NT2/D1 (cell line): ENCODE data around the gene RGS14.
A peak's percentile ranks its signal among the peaks of the same experiment; 100 is the strongest.
"Not testable (repeated sequence)": the region's sequence is repeated elsewhere in the genome, so short reads cannot be mapped to it uniquely, and the experiment has no call there.

Experiments used
- DNase-seq: peaks from one replicate; pipeline ENCODE4 v3.0.0-alpha.2; 2011; ENCODE audit warnings: low read depth, low spot score
- H3K27me3 ChIP-seq: 2 replicates; pipeline ENCODE4 v1.6.0; 2011; ENCODE audit warnings: mild to moderate bottlenecking; ENCODE audit not compliant: insufficient read length, insufficient read depth
- H3K36me3 ChIP-seq: 2 replicates; pipeline ENCODE4 v1.6.1; 2011; ENCODE audit warnings: mild to moderate bottlenecking, low read length, mixed read lengths; ENCODE audit not compliant: insufficient read depth, insufficient read length
- H3K4me1 ChIP-seq: 2 replicates; pipeline ENCODE4 v1.5.1; 2011; ENCODE audit not compliant: insufficient read depth, insufficient read length
- H3K4me3 ChIP-seq: 2 replicates; pipeline ENCODE4 v1.5.1; 2011; ENCODE audit warnings: low read depth; ENCODE audit not compliant: insufficient read length
- H3K9ac ChIP-seq: 2 replicates; pipeline ENCODE4 v1.6.0; 2011; ENCODE audit warnings: low read depth; ENCODE audit not compliant: insufficient read length
- H3K9me3 ChIP-seq: 2 replicates; pipeline ENCODE4 v1.5.1; 2011; ENCODE audit warnings: mild to moderate bottlenecking, low read length; ENCODE audit not compliant: insufficient read depth
- SUZ12 ChIP-seq: IDR thresholded peaks from 2 replicates; pipeline ENCODE4 v1.6.1; 2011; ENCODE audit not compliant: insufficient read length, insufficient read depth; ENCODE audit errors: extremely low read depth
- YY1 ChIP-seq: IDR thresholded peaks from 2 replicates; pipeline ENCODE4 v1.6.1; 2011; ENCODE audit not compliant: insufficient read length, insufficient read depth
- ZNF274 ChIP-seq: IDR thresholded peaks from 2 replicates; pipeline ENCODE4 v1.6.1; 2011; ENCODE audit warnings: mild to moderate bottlenecking, low read depth, low read length

The RGS14 gene

DNA sequence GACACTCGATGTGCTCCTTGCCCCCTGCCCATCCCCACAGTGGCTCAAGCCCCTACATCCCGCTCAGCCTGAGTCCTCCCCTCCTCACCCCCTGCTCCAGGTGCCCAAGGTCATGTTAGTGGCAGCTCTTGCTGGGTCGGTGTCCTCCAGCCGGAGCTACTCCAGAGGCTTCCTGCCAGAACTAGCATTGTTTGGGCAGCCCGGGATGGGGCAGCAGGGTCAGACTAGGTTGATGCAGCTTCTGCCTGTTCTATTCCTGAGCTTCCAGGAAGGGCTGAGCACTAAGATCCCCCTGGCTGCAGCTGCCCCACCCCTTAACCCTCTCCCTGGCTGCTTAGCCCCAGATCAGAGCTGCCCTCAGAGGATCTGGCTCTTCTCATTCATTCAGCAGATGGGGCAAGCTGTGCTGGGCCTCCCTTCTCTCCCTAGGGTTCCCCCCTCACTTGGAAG lies 671 bp downstream of the RGS14 start:
- H3K27me3 ChIP-seq, result peaks cover 11% of the 10 kb centered on the region
- H3K9ac ChIP-seq, result peak overlapping the region; percentile 32
- no peak for DNase-seq
- no peaks in the 10 kb centered on the region for H3K36me3 ChIP-seq
- H3K9me3 ChIP-seq, result peaks cover 6% of the 10 kb centered on the region; the same call in 1 of the 2 replicates
- TF ChIP-seq YY1 (no peak), ZNF274 (no peak), SUZ12 (no peak)
- peaks cover 8% of the 10 kb centered on the region for H3K4me1 ChIP-seq
- H3K4me3 ChIP-seq, result no peak overlapping the region

DNA sequence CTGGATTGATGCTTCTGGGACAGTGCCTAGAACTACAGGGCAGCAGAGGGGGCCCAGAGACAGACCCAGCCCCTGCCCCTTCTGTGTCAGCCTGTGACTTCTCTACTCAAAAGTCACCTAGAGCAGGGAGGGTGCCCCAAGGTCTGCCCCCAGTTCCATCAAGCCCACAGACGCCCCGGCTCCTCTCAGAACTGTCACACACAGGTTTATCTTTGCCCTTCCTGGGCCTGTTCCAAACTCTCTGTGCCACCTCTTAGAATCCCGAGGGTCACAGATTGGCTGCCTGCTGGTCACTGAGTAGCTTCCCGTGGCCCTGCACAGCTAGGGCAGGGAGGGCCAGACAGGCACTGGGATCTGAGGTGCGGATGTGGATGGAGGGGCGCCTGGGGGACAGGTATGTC lies 1.7 kb downstream of the RGS14 start:
- Histone ChIP-seq H3K9ac (no peak overlapping the region), H3K4me1 (peaks cover 8% of the 10 kb centered on the region), H3K4me3 (no peak overlapping the region), H3K9me3 (peaks cover 6% of the 10 kb centered on the region; the same call in 1 of the 2 replicates), H3K27me3 (peaks cover 11% of the 10 kb centered on the region), H3K36me3 (no peaks in the 10 kb centered on the region)
- DNase-seq, result no peak
- TF ChIP-seq SUZ12, result no peak
- no peak for TF ChIP-seq YY1
- no peak for TF ChIP-seq ZNF274

DNA sequence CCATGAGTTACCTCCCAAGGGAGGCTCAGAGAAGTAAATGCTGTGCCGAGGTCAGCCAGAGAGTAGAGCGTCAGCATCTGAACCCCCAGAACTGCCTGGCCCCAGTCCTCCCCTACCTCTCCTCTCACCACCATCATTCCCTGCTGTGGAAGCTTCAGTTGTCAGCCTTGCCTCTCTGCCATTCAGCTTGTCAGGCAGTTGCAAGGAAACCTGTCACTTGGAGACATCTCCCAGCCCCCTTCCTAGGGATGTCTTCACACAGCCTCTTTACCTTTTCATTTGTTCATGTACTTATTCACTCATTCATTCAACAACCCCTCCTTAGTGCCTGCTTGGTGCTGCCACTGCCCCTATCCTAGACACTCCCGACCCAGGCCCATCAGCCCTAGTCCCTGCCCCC lies 2.1 kb downstream of the RGS14 start:
- Histone ChIP-seq H3K9ac (no peak overlapping the region), H3K4me1 (peaks cover 8% of the 10 kb centered on the region), H3K9me3 (peaks cover 6% of the 10 kb centered on the region; the same call in 1 of the 2 replicates), H3K4me3 (no peak overlapping the region), H3K27me3 (peaks cover 9% of the 10 kb centered on the region), H3K36me3 (no peaks in the 10 kb centered on the region)
- no peak for TF ChIP-seq ZNF274
- no peak for TF ChIP-seq YY1
- TF ChIP-seq SUZ12, result no peak
- DNase-seq, result no peak

DNA sequence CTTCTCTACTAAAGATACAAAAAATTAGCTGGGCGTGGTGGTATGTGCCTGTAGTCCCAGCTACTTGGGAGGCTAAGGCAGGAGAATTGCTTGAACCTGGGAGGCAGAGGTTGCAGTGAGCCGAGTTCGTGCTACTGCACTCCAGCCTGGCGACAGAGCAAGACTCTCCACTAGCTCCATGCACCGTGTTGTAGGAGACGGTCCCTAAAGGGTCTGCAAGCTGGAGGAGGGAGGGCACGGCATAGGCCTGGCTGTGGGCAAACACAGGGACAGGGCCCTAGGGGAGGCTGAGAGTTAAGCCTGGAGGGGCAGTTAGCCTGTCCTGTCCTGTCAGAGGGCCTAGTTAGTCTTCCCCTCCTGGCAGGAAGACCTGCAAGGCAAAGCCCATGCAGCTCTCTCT lies 3.0 kb downstream of the RGS14 start:
- not testable (repeated sequence) for H3K27me3 ChIP-seq, H3K4me1 ChIP-seq, H3K9ac ChIP-seq, H3K36me3 ChIP-seq, DNase-seq, H3K9me3 ChIP-seq, H3K4me3 ChIP-seq

DNA sequence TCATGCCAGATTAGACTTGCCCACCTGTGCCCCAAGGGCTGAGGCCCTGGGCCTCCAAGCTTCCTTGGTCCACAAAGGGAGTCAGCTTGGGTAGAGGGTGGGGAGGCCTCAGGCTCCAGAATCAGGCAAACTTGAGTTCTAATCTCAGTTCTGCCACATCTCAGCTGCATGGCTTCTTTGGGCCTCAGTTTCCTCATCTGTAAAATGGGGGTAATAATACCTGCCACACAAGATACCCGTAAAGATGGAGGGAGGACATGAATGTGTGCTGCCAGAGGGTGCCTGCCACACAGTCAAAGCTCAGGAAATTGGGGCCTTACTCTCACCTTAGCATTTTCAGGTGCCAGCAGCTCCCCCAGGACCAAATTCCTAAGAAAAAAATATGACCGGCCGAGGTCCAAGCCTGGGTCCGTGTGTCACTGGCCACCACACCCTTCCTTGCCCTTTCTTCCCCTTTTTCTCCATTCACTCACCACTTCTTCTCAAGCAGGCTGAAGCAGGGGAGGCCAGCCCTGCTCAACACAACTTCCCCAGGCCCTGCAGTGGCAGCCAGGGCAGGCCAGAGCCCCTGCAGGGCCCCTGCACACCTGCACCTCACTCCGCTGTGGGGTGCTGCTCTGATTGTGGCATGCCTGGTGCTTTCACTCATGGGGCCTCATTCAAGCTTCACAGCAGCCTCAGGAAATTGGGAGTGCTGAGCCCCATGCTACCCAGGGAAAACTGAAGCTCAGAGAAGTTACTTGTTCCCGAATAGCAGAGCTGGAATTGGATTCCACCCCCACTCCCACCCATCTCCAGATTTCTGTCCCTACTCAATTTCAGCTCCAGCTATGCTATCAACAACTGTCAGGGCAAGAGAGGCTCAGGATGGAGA lies 3.9 kb downstream of the RGS14 start:
- H3K9me3 ChIP-seq, result no peaks in the 10 kb centered on the region
- peaks cover 12% of the 10 kb centered on the region for H3K4me1 ChIP-seq
- H3K9ac ChIP-seq, result no peak overlapping the region
- peaks cover 7% of the 10 kb centered on the region for H3K27me3 ChIP-seq
- DNase-seq, result no peak
- H3K36me3 ChIP-seq, result no peaks in the 10 kb centered on the region
- no peak overlapping the region for H3K4me3 ChIP-seq
- TF ChIP-seq SUZ12 (no peak), ZNF274 (no peak), YY1 (no peak)

DNA sequence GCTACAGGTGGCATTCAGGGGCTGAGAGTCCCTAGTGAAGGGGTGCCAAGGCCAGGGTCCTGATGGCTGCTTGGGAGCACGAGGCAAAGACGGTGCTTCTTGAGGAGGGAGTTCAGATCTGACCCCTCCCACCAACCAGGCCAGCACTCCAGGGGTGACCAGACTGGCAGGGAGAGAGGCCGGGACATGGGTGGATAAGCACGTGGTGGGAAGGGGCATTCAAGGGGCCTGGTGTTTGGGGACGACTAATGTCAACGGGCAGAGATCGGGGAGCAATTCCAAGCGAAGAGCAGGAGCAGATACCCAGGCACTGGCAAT lies 4.5 kb downstream of the RGS14 start:
- no peak overlapping the region for H3K9ac ChIP-seq

DNA sequence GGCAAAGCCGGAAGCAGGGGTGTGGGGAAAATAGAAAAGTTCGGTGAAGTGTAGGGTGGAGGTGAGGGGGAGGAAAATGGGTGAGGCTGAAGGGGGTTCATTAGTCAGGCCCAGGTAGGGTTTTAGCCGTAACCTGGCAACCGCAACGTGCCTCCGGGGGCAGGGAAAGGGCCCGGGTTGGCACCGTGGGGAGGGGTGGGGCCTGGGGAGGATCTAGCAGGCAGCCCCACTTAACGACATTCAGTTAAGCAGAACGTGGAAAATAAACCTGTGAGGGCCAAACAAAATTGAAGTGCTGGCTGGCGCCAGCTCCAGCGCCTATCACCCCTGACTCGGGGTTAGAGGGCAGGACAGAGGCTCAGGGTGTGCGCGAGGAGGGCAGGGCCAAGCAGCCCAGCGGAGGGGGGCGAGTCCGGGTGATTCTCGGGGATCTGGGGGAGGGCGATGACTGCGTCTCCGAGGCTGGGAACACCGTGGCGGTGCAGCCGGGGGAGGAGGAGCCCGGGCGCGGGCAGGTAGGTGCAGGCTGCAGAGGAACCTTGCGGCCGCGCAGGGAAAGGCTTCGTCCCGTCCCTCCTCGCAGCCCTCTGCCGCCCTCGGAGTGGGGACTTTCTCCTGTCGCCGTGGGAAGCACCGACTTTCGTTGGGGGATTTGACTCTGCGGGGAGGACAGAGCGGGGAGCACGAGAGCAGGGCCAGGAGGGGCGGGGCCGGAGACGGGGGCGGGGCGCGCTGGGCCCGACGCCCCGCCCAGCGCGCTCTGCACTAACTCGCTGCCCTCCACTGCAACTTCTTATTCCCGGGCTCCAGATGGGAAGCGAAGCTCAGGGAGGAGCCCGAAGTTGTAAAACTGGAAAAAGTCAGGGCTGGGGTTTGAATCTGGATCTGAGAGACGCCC lies 5.1 kb downstream of the RGS14 start:
- peaks cover 12% of the 10 kb centered on the region for H3K27me3 ChIP-seq
- peak; percentile 13 for DNase-seq
- TF ChIP-seq SUZ12 (no peak), YY1 (no peak), ZNF274 (no peak)
- H3K36me3 ChIP-seq, result no peaks in the 10 kb centered on the region
- H3K9me3 ChIP-seq, result no peaks in the 10 kb centered on the region
- H3K4me1 ChIP-seq, result peaks cover 14% of the 10 kb centered on the region
- H3K9ac ChIP-seq, result peak overlapping the region; percentile 51
- peak overlapping the region; percentile 42 for H3K4me3 ChIP-seq

More for the DNA sequence above, 4.5 kb downstream of the RGS14 start:
- DNase-seq, result no peak
- H3K36me3 ChIP-seq, result no peaks in the 10 kb centered on the region
- no peak overlapping the region for H3K4me3 ChIP-seq
- TF ChIP-seq ZNF274, result no peak
- peaks cover 7% of the 10 kb centered on the region for H3K27me3 ChIP-seq
- H3K9me3 ChIP-seq, result no peaks in the 10 kb centered on the region
- peaks cover 12% of the 10 kb centered on the region for H3K4me1 ChIP-seq
